GM19193 (cell line): ENCODE measurements around the gene SH2D5.

Experiments used
- POLR2A ChIP-seq: IDR thresholded peaks from 4 replicates; pipeline ENCODE4 v1.6.1; 2011; ENCODE audit not compliant: insufficient read depth, insufficient read length; ENCODE audit errors: extremely low read depth

SH2D5 gene

GRCh38 chr1:20721117-20722061, 11.1 kb downstream of the SH2D5 start:
- TF ChIP-seq POLR2A, result no peak

DNA sequence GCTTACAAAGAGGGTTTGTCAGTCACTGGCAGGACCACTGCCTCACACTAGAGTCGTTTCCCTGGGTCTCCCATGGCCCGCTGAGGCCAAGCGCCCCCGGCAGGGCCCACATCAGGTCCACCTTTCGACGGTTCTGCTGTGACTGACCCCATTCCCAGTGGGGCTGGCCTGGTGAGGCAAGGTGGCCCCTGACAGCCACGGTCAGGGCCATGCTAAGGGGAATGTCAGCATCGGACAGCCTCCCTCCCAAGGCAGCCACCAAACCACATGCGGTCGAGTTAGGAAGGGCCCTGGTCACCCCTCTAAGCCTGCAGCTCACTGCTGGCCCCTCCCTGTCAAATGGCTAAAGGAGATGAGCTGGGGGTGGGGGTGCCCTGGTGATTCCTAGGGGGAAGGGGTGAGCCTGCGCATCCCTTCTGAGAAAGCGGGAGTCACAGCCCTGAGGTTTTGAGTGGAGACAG, 11.8 kb downstream of the SH2D5 start:
- TF ChIP-seq POLR2A, result no peak

- no peak for TF ChIP-seq POLR2A
Observed at GRCh38 chr1:20719871-20720620, 12.5 kb downstream of the SH2D5 start.

DNA sequence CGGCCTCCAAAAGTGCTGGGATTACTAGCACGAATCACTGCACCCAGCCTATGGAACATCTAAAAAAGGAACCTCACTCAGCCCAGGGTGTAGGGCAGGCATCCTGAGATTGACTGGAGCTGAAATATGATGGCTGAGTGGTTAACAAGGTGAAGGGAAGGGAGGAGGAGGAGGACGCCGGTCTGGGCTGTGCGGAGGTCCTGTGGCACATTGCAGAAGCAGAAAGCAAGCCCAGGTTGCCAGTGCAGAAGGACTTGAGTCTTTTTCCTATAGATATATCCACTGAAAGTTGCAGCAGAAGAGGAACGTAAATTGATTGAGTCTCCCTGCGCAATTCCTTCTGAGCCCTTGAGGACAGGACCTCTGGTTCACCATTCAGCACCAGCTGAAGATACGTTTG, 13.2 kb downstream of the SH2D5 start:
- TF ChIP-seq POLR2A, result no peak

- no peak for TF ChIP-seq POLR2A
Observed at GRCh38 chr1:20717452-20718342, 14.8 kb downstream of the SH2D5 start, which contains the start of gene KIF17. KIF17 (minus strand) TSS chr1:20718007; CDS start chr1:20717706, 301 bp downstream.

GRCh38 chr1:20716232-20716631, 16.3 kb downstream of the SH2D5 start:
- TF ChIP-seq POLR2A, result no peak

GRCh38 chr1:20715406-20715805, 17.1 kb downstream of the SH2D5 start:
- TF ChIP-seq POLR2A, result no peak

DNA sequence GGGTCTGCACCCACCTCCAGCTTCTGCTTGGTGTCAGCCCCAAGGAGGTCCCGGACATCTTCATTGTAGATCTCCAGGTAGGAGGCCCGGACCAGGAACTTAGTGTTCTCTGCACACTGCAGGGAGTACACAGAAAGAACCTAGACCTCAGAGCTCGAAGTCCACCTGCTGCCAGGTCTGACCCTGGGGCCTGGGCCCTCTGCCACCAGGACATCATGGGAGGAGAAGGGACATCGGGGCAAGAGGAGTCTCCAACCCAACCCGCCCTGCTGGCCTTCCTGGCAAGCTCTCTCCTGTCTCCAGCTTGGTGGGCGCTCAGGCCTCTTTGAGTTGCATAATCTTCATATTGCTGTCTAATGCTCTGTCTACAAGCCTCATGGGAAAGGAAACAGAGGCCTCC, 19.1 kb downstream of the SH2D5 start:
- TF ChIP-seq POLR2A, result no peak

DNA sequence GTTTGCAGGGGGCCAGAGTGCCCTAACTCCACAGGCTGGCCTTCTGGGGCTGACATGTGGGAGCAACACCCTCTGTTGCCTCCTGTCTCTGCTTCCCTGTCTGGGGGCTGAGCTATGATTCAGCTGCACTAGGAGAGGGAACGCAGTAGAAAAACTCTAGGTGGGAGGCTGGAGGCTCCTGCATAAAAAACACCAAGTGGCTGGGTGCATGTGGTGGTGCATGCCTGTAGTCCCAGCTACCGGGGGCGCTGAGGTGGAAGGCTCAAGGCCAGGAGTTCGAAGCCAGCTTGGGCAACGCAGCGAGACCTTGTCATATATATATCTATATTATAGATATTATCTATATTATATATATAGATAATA, 20.3 kb downstream of the SH2D5 start:
- no peak for TF ChIP-seq POLR2A

DNA sequence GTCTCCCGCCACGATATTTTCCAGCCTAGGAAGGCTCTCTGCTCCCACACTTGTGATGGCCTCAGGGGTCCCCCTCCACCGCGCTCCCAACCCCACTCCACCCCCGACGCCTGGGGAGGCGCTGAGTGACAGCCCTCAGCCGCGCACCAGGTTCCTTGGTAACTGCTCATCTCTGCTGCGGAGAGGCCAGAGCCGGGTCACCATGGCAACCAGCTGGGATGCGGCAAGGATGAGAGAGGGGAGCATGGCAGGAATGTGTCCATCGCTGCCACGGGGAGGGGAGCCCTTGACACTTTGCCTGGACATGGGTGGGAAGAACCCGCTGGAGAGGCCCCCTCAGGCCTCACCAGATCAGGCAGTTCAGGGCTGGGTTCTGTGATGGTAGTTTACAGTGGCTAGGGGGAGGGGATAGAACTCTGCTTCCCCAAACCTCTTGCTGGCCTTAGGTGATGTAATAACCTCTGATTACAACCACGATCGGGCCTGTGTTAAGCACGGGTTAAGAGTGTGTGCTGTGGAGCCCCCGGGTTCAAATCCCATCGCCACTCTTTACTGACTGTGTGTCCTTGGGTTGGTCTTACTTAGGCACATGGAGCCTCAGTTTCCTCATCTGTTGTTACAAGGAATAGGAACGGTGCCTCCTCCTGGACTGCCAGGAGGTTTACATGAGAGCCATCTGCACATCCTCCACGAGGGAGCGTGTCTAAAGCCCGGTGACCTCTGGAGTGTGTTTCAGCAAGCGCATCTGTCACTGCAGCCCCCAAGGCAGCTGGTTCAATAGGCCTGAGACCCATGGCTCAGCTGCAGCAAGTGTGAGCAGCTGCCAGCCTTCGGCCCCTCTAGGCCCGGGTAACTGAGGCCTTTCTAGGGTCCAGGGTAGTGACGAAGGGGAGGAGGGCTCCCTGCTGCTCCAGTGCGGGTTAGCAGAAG, 21.0 kb downstream of the SH2D5 start:
- no peak for TF ChIP-seq POLR2A

- TF ChIP-seq POLR2A, result no peak
Observed at GRCh38 chr1:20710469-20711284, 21.8 kb downstream of the SH2D5 start.

DNA sequence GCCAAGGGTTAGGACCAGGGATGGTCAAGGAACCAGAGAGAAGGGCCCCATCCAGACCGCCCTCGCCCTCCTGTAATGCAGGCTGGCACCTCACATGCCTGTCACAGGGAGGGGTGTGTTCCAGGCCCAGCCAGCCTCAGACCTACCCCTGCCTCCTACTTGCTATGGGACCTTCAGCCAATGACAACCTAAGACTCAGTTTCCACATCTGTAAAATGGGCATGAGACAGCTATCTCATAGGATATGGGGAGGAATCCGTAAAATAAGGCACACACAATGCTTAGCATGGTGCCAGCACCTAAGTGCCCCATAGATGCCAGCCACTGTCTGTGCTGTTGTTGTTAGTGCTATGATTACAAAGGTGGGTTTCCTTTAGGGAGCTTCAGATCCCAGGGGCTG, 22.6 kb downstream of the SH2D5 start:
- TF ChIP-seq POLR2A, result no peak

GRCh38 chr1:20708891-20709290, 23.6 kb downstream of the SH2D5 start:
- no peak for TF ChIP-seq POLR2A

- no peak for TF ChIP-seq POLR2A
Observed at GRCh38 chr1:20708057-20708456, 24.4 kb downstream of the SH2D5 start.

DNA sequence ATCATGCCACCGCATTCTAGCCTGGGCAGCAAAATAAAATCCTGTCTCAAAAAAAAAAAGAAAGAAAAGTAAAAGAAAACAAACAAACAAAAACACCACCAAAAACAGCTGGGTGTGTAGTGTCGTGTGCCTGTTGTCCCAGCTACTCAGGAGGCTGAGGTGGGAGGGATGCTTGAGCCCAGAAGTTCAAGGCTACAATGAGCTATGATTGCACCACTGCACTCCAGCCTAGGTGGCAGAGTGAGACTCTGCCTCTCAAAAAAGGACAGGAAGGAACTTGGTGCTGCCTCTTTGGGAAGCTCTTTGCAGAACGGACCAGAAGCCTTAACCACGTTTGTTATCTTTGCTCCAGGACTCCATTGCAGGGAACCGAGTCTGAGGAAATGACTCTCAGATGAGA, 25.7 kb downstream of the SH2D5 start:
- TF ChIP-seq POLR2A, result no peak
